Measurements from ENCODE around the gene STYXL2. TPM values are rescaled to one million over a fixed set of nuclear protein-coding genes. Genes with fewer than 3 reads are reported as not detected.

STYXL2 gene
- polyA plus RNA-seq, 3 donors = 0.51 to 0.58 (median 0.53) TPM

GRCh38 chr1:167128261-167129227, 34.7 kb downstream of the STYXL2 start:
- no peak for DNase-seq (ENCODE audit: low read depth in 3 of 3, low spot score in 2 of 3)

DNA sequence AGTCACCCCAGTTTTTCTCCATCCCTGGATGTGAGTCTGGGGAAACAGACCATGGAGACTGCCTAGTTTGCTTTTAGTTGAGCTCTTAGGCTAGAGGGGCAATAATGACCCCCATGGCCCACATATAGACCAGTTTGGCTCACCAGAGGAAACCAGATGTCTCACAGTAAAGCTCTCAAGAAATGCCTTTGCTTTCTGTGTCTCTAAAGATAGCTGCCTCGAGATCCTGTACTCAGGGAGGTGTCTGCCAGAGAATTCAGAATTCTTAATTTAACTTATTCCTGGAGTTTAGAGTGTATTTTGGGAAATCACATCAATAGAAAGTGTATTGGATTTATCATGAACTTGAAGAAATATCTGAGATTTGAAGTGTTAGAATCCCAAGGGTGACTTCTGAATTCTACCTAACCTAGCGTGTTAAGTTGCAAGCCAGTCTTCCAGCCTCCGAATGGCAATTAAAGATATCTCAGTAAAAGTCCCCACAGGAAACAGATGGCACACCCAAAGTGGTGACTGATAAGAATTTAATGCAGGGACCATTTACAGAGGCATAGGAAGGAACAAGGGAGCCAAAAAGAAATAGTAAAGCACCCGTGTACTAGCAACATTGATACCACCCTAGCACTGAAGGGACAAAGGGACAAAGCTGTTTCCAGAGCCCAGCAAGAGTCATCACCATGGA, 37.1 kb downstream of the STYXL2 start:
- no peak for DNase-seq (ENCODE audit: low read depth in 3 of 3, low spot score in 2 of 3)

- DNase-seq (ENCODE audit: low read depth in 3 of 3, low spot score in 2 of 3) = no peak
These were observed 38.6 kb downstream of the STYXL2 start for GRCh38 chr1:167132301-167133010.

- DNase-seq (ENCODE audit: low read depth in 3 of 3, low spot score in 2 of 3) = no peak
These were observed 41.5 kb downstream of the STYXL2 start for GRCh38 chr1:167135281-167135840.

- no peak for DNase-seq (ENCODE audit: low read depth in 3 of 3, low spot score in 2 of 3)
These were observed 42.3 kb downstream of the STYXL2 start for GRCh38 chr1:167136191-167136614.

- no peak for DNase-seq (ENCODE audit: low read depth in 3 of 3, low spot score in 2 of 3)
These were observed 42.9 kb downstream of the STYXL2 start for GRCh38 chr1:167136806-167137205.

GRCh38 chr1:167137332-167137781, 43.5 kb downstream of the STYXL2 start:
- DNase-seq (ENCODE audit: low read depth in 3 of 3, low spot score in 2 of 3) = no peak

- no peak for DNase-seq (ENCODE audit: low read depth in 3 of 3, low spot score in 2 of 3)
These were observed 44.1 kb downstream of the STYXL2 start for GRCh38 chr1:167137793-167138510.

GRCh38 chr1:167138703-167139102, 44.8 kb downstream of the STYXL2 start:
- DNase-seq (ENCODE audit: low read depth in 3 of 3, low spot score in 2 of 3) = no peak

GRCh38 chr1:167141963-167142362, 48.1 kb downstream of the STYXL2 start:
- no peak for DNase-seq (ENCODE audit: low read depth in 3 of 3, low spot score in 2 of 3)

Other genes starting within 250 kb of the STYXL2 start
- gene TADA1, start 217.8 kb upstream of the STYXL2 start, polyA plus RNA-seq (ENCODE audit: insufficient read length in 3 of 3) = 10 to 100 TPM; 25.9 to 28.0 (median 27.5) TPM
- 10 to 100 TPM; 15.7 to 17.1 (median 17.0) TPM for gene ILDR2, start 118.5 kb upstream of the STYXL2 start, polyA plus RNA-seq (ENCODE audit: insufficient read length in 3 of 3)
- 1 to 10 TPM; 2.2 to 2.6 (median 2.5) TPM for gene MAEL, start 104.8 kb upstream of the STYXL2 start, polyA plus RNA-seq (ENCODE audit: insufficient read length in 3 of 3)
- gene GPA33, start 3.7 kb upstream of the STYXL2 start, polyA plus RNA-seq (ENCODE audit: insufficient read length in 3 of 3) = 1 to 10 TPM; 1.1 to 1.8 (median 1.2) TPM
- 10 to 100 TPM; 13.7 to 15.3 (median 14.6) TPM for gene POU2F1, start 126.8 kb downstream of the STYXL2 start, polyA plus RNA-seq (ENCODE audit: insufficient read length in 3 of 3)